BE2C (cell line): ENCODE results near the gene ZCCHC7.

ENCODE experiments used
- DNase-seq: peaks from one replicate; pipeline ENCODE4 v3.0.0-alpha.2; 2020
- H3K27me3 ChIP-seq: fragments of 250-450 bp; sonication (Bioruptor Pico); 2 replicates; pipeline ENCODE4 v1.5.1; 2020; ENCODE audit warnings: mild to moderate bottlenecking
- H3K36me3 ChIP-seq: fragments of 250-450 bp; sonication (Bioruptor Pico); 2 replicates; pipeline ENCODE4 v1.5.1; 2020; ENCODE audit warnings: mild to moderate bottlenecking
- H3K4me1 ChIP-seq: fragments of 250-450 bp; sonication (Bioruptor Pico); 2 replicates; pipeline ENCODE4 v1.5.1; 2020
- H3K4me3 ChIP-seq: 2 replicates; pipeline ENCODE4 v1.5.1; 2011; ENCODE audit warnings: low read depth, low read length
- H3K9me3 ChIP-seq: fragments of 250-450 bp; sonication (Bioruptor Pico); 2 replicates; pipeline ENCODE4 v1.5.1; 2020
- TF ChIP-seq, protein P1 (sequence below): IDR thresholded peaks from 2 replicates; pipeline ENCODE4 v1.5.1; 2012; ENCODE audit warnings: mild to moderate bottlenecking, low read depth, low read length

Gene ZCCHC7

DNA sequence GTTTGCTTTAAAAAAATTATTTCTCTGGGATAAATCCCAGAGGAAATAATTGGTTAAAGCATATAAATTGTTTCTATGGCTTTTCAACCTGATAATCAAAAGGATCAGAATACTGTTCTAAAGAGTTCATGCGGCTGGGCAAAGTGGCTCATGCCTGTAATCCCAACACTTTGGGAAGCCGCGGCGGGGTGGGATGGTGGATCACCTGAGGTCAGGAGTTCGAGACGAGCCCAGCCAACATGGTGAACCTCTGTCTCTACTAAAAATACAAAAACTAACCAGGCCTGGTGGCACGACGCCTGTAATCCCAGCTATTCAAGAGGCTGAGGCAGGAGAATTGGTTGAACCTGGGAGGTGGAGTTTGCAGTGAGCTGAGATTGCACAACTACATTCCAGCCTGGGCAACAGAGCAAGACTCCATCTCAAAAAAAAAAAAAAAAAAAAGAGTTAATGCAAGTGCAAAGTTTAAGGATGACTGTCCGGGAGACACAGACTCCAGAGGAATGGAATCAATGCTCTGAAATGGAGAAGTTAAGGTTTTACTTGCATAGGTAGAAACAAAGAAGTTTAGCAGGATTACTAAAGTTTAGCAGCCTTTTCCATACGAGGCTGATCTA lies 285.5 kb downstream of the ZCCHC7 start:
- H3K36me3 ChIP-seq = no peaks in the 10 kb centered on the region
- DNase-seq = no peak
- TF ChIP-seq, protein P1, sequence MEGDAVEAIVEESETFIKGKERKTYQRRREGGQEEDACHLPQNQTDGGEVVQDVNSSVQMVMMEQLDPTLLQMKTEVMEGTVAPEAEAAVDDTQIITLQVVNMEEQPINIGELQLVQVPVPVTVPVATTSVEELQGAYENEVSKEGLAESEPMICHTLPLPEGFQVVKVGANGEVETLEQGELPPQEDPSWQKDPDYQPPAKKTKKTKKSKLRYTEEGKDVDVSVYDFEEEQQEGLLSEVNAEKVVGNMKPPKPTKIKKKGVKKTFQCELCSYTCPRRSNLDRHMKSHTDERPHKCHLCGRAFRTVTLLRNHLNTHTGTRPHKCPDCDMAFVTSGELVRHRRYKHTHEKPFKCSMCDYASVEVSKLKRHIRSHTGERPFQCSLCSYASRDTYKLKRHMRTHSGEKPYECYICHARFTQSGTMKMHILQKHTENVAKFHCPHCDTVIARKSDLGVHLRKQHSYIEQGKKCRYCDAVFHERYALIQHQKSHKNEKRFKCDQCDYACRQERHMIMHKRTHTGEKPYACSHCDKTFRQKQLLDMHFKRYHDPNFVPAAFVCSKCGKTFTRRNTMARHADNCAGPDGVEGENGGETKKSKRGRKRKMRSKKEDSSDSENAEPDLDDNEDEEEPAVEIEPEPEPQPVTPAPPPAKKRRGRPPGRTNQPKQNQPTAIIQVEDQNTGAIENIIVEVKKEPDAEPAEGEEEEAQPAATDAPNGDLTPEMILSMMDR = no peak
- no peaks in the 10 kb centered on the region for H3K4me1 ChIP-seq
- H3K9me3 ChIP-seq = no peaks in the 10 kb centered on the region
- H3K27me3 ChIP-seq = no peaks in the 10 kb centered on the region
- no peak overlapping the region for H3K4me3 ChIP-seq

DNA sequence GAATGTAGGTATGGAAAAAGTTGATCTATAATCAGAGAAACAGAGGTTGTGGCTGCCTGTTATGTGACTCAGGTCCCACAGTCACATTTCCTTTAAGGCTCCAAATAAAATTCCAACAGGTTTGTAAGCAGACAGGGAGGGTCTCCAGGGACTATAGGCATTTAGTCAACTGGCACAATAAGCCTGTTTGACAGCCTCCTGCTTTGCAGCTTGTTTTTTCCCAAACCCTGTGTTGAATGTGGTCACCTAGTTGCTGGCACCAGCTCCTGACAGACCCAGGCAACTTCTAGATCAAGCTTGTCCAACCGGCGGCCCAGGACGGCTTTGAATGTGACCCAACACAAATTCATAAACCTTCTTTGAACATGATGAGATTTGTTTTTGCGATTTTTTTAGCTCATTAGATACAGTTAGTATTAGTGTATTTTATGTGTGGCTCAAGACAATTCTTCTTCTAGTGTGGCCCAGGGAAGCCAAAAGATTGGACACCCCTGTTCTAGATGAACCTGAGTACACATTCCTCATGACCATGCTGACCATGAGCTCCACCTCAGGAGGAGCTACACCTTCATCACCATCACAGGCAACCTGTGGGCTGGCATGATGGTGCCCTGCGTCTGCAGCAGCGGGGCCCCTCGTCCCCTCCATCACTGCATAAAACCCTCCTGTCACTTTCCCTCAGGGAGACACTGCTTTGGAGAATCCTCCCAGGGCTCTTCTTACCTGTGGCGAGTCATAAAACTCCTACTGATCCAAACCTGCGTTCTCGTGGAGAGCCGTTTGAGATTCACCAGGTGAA lies 286.4 kb downstream of the ZCCHC7 start:
- H3K27me3 ChIP-seq = no peaks in the 10 kb centered on the region
- TF ChIP-seq, protein P1 = no peak
- H3K4me3 ChIP-seq = no peak overlapping the region
- no peak for DNase-seq
- H3K9me3 ChIP-seq = no peaks in the 10 kb centered on the region
- H3K36me3 ChIP-seq = no peaks in the 10 kb centered on the region
- H3K4me1 ChIP-seq = no peaks in the 10 kb centered on the region

DNA sequence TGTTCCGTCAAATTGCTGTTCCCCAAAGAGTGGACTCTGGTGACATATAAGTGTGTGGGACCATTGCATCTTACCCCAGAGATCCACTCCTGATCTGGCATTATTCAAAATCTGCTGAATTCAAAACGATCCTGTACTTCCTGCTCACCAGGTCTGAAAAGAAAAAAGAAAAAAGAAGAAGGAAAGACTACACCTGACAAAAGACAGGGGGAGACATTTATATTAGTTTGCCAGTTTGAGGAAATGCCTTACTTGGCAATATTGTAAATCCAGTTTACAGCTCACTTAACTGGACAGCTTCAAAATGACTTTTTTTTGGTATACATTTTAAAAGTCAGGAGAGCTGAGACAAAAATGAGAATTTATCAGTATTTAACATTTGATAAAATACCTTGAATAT lies 287.1 kb downstream of the ZCCHC7 start:
- TF ChIP-seq, protein P1 = peak; percentile 43
- H3K4me1 ChIP-seq = no peaks in the 10 kb centered on the region
- H3K27me3 ChIP-seq = no peaks in the 10 kb centered on the region
- no peak for DNase-seq
- no peaks in the 10 kb centered on the region for H3K36me3 ChIP-seq
- no peaks in the 10 kb centered on the region for H3K9me3 ChIP-seq
- no peak overlapping the region for H3K4me3 ChIP-seq
